NCI-H748 (cell line): ENCODE measurements around the gene XXYLT1.
"Not testable (repeated sequence)": the region's sequence is repeated elsewhere in the genome, so short reads cannot be mapped to it uniquely, and the experiment has no call there.

Experiments used
- DNase-seq: peaks from one replicate; lab custom pipeline; 2025; ENCODE audit not compliant: unreplicated experiment; lab: John Stamatoyannopoulos, UW

The XXYLT1 gene

GRCh38 chr3:195115600-195116406 is 155.2 kb downstream of the XXYLT1 start:
- no peak for DNase-seq

- no peak for DNase-seq
Measured at GRCh38 chr3:195114786-195115599, 156.0 kb downstream of the XXYLT1 start.

DNA sequence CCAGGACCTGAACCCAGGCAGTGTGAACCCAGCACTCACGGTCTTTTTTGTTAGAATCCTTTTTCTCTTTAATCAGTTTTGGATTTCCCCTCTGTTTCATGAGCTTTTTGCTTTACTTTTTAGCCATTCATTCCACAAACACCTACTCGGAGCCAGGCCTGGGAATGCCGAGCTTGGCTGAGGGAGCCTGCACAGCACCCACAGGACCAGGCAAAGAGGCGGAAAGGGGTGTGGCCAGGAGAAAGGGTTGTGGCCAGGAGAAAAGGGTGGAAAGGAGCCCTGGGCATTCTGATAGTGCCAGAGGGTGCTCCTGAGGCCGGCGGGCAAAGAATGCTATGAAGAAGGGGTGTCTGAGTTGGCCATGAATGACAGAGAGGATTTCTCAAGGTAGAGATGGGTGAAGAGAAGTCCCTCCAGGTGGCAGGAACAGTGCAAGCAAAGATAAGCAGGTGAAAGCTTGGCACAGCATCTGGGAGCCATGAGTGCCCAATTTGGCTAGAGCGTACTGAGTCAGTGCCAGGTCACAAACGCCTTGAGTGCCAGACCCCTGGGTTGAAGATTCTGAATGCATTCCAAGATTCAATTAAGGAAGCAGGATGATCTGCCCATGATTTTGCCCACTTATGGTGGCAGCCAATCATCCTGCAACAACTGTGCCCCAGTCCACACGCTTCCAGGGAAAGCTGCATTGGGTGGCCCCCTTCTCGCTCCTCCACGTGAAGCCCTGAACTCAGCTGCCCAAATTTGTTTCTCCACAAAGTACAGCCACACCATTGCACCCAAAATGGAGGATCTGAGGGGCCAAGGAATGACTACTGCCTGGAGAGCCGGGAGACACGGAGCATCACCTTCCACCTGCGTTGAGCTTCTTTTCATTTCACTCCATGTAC is 157.2 kb downstream of the XXYLT1 start:
- no peak for DNase-seq

DNA sequence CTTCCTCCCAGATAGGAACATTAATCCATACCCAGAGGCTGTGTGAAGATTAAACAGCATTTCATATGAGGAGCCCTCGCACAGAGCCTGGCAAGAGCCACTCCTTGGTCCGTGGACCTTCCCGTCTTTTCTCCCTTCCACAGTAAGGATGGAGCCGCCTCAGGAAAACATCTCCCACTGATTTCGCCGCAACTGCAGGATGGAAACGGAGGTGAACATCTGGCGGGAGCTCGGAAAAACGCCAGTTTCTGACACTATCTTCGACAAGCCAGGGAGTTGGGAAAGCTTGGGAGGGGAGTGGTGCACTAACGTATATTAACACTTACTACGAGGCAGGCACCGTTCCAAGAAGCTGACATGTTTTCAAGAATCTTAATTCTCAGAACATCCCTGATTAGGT is 157.9 kb downstream of the XXYLT1 start:
- no peak for DNase-seq

GRCh38 chr3:195112361-195112791 is 158.6 kb downstream of the XXYLT1 start:
- DNase-seq = no peak

DNA sequence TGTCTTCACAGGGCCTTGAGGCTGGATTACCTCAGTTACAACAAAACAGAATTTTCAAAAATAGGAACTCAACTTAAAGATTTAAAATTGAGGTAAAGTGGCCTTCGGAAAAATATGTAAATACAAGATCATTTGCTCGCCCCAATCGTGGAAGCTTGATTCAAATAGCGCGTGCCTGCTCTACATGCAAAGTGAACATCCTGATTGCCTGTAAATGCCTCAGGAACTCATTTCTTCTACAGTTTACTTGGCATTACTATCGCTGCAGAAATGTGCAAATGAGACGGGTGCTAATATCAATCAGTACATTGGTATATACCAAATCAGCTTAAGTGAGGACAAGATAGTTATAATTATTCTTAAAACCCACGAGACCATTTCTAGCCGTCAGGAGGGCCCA is 159.2 kb downstream of the XXYLT1 start:
- DNase-seq = no peak

- no peak for DNase-seq
Measured at GRCh38 chr3:195111319-195111705, 159.6 kb downstream of the XXYLT1 start.

GRCh38 chr3:195110647-195111318 is 160.2 kb downstream of the XXYLT1 start:
- DNase-seq = no peak

GRCh38 chr3:195109098-195109657 is 161.8 kb downstream of the XXYLT1 start:
- DNase-seq = no peak

DNA sequence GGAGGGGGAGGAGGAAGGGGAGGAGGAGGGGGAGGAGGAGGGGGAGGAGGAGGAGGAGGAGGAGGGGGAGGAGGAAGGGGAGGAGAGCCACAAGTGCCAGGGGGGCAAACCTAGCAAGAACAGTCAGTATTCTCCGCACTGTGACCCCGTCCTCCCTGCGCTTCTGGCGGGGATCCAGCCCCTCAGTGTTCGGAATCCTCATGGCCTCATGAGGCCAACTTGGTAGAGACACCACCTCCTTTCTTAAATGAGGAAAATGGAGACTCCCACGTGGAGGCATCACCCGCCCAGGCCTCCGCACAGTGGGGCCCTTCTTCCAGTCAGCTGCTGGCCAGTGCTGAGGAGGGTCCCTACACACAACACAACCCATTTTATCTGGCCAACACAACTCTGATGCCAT is 163.4 kb downstream of the XXYLT1 start:
- no peak for DNase-seq

DNA sequence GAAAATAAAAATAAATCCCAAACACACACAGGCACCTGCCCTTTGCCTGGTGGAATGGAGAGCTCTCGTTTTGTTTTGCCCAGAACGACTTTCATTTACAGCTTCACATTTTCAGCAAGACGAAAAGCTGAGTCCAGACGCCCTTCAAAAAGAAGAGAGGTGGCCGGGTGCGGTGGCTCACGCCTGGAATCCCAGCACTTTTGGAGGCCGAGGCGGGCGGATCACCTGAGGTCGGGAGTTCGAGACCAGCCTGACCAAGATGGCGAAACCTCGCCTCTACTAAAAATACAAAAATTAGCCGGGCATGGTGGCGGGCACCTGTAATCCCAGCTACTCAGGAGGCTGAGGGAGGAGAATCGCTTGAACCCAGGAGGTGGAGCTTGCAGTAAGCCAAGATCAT is 163.9 kb downstream of the XXYLT1 start:
- not testable (repeated sequence) for DNase-seq

DNA sequence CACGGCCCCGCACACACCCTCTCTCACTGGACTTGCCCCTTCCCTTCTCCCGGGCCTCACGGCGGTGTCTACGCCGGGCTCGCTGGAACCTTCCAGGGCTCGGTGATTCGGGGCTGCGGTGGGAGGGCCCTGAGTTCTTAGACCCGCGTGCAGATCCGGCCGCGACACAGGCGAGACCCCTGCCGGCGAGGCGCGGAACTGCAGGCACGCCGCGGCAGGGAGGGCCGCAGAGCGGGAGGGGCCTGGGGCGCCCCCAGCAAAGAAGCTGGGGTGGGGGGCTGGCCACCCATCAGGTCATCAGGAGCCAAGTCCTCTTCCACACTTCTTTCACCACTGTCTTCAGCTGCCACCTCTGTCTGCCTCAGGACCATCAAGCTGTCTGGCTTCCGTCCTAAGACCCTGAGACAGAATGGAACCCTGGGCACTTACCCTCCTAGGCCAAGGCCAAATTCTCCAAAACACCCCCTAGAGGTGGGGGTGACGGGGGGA is 164.5 kb downstream of the XXYLT1 start:
- DNase-seq = peak; percentile 74

DNA sequence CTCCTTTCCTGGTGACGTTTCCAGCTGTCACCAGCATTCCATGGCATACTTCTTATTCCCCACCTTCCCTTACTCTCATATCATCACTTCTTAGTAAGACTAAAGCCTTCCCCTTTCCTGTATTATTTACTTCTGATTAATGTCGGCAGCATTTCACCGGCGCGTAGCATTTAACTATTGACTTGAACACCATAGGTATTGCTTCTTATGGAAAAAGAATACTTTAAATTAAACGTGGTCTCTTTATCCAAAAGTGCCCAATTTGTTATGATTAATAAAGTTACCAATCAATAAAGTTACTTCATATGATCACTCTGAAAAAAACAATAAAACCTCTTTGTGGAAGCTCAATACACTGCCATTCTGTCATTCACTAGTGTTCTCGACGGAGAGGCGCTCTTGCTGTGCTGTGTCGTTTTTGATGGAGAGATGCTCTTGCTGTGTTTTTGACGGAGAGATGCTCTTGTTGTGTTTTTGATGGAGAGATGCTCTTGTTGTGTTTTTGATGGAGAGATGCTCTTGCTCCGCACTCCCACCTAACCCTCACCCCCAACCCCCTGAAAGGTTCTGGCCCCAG is 165.0 kb downstream of the XXYLT1 start:
- no peak for DNase-seq

- no peak for DNase-seq
Measured at GRCh38 chr3:195105389-195105788, 165.6 kb downstream of the XXYLT1 start.

DNA sequence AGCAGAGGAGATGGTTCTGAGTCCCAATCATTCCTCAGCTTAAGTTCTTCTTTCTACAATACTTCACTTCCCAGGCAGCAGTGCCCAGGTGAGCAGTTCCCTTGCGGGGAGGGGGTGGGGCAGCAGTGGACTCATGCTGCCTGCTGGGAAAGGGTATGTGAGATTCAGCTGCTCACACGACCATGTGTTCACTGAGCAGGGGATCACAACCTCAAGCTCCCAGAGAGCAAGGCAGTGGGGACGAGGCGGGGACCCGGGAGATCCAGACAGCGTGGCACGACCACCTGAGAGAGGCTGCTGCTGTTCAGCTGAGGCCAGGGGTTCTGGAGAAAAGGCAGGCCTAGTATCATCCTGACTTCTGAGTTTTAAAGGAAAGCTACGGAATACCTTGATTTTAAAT is 166.6 kb downstream of the XXYLT1 start:
- DNase-seq = no peak

GRCh38 chr3:195103623-195104022 is 167.3 kb downstream of the XXYLT1 start:
- DNase-seq = no peak

DNA sequence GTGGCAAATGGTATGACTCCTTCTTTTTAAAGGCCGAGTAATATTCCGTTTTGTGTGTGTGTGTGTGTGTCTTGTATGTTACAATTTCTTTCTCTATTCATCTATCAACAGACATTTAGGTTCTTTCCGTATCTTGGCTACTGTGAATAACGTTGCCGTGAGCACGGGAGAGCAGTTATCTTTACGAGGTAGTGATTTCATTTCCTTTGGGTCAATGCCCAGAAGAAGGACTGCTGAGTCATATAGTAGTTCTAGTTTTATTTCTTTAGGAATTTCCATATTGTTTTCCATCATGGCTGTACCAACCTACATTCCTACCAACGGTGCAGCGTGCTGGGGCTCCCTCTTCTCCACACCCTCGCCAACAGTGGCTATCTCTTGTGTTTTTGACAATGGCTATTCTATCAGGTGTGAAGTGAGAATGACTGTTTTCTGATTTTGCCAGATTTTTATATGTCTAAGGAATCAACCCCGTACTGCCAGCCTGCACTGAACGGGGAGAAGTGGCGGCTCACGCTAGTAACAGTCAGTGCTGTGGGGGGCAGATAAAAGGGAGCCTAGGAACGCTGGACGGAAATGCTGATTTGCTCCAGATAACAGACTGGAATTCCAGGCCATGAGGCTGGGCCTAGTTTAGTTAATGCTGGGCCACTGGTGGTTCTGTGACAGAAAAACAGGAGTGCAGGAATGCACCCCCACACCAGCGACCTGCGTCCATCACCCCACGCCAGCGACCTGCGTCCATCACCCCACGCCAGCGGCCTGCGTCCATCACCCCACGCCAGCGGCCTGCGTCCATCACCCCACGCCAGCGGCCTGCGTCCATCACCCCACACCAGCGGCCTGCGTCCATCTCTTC is 168.1 kb downstream of the XXYLT1 start:
- DNase-seq = no peak

DNA sequence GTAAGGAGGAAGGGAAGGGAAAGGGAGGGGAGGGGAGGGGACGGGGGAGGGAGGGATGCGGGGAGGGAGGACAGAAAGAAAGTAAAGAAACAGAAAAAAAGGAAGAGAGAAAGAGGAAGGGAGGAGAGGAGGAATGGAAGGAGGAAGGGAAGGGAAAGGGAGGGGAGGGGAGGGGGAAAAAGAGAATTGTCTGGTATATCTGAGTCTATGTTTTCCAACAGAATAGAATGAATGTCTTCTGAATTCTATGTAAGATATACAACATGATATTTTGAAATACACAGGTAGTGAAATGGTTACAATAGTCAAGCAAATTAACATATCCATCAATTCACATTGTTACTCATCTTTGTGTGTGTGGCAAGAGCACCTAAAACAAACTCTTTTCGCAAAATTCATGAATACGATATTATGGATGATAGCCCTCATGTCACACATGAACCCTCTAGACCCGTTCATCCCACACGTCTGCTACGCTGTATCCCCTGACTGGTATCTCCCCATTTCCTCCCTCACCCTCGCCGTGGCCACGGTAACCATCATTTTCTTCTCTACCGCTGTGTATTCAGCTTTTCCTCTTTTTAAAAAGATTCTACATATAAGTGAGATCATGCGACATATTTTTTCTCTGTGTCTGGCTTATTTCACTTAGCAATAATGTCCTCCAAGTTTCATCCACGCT is 168.9 kb downstream of the XXYLT1 start:
- DNase-seq = no peak
